Fibroblast of the conjunctiva (primary cell): ENCODE data around the gene LARP4B.
A peak's percentile ranks its signal among the peaks of the same experiment; 100 is the strongest.

Experiments
- DNase-seq: peaks from one replicate; pipeline ENCODE4 v3.0.0-alpha.2; 2010; ENCODE audit warnings: low read depth

LARP4B gene

GRCh38 chr10:924524-924859, 7.0 kb downstream of the LARP4B start:
- DNase-seq = no peak

GRCh38 chr10:923844-924523, 7.5 kb downstream of the LARP4B start:
- DNase-seq = no peak

- peak; percentile 14 for DNase-seq
Observed at GRCh38 chr10:921471-922414, 9.8 kb downstream of the LARP4B start.

GRCh38 chr10:920450-920849, 11.1 kb downstream of the LARP4B start:
- no peak for DNase-seq

- no peak for DNase-seq
Observed at GRCh38 chr10:919481-919880, 12.0 kb downstream of the LARP4B start.

GRCh38 chr10:917999-918398, 13.5 kb downstream of the LARP4B start:
- DNase-seq = no peak

- DNase-seq = no peak
Observed at GRCh38 chr10:917416-917720, 14.1 kb downstream of the LARP4B start.

GRCh38 chr10:916716-917415, 14.6 kb downstream of the LARP4B start:
- no peak for DNase-seq

GRCh38 chr10:909831-910230, 21.7 kb downstream of the LARP4B start:
- DNase-seq = no peak

- no peak for DNase-seq
Observed at GRCh38 chr10:905972-906371, 25.5 kb downstream of the LARP4B start.

- DNase-seq = no peak
Observed at GRCh38 chr10:905503-905902, 26.0 kb downstream of the LARP4B start.

- no peak for DNase-seq
Observed at GRCh38 chr10:904403-904802, 27.1 kb downstream of the LARP4B start.

GRCh38 chr10:898141-898540, 33.4 kb downstream of the LARP4B start:
- DNase-seq = no peak

GRCh38 chr10:896982-897381, 34.5 kb downstream of the LARP4B start:
- no peak for DNase-seq

- DNase-seq = no peak
Observed at GRCh38 chr10:895324-895723, 36.2 kb downstream of the LARP4B start.

GRCh38 chr10:878895-879294, 52.6 kb downstream of the LARP4B start:
- no peak for DNase-seq

GRCh38 chr10:878333-878759, 53.2 kb downstream of the LARP4B start:
- no peak for DNase-seq

- no peak for DNase-seq
Observed at GRCh38 chr10:876438-876837, 55.1 kb downstream of the LARP4B start.

GRCh38 chr10:873020-873419, 58.5 kb downstream of the LARP4B start:
- DNase-seq = no peak

- no peak for DNase-seq
Observed at GRCh38 chr10:871951-872403, 59.5 kb downstream of the LARP4B start.

GRCh38 chr10:870564-871166, 60.8 kb downstream of the LARP4B start:
- no peak for DNase-seq

GRCh38 chr10:869171-869570, 62.3 kb downstream of the LARP4B start:
- DNase-seq = no peak

- no peak for DNase-seq
Observed at GRCh38 chr10:867807-868206, 63.7 kb downstream of the LARP4B start.
